HG02840 (cell line): Measurements from ENCODE around the gene RNF224.

Experiments used
- ATAC-seq: cut with Tn5 transposase; IDR thresholded peaks from one replicate; pipeline ENCODE4 v1.9.1; 2021; ENCODE audit warnings: mild to moderate bottlenecking, moderate library complexity, moderate number of reproducible peaks; ENCODE audit not compliant: unreplicated experiment, low FRiP score

The RNF224 gene

DNA sequence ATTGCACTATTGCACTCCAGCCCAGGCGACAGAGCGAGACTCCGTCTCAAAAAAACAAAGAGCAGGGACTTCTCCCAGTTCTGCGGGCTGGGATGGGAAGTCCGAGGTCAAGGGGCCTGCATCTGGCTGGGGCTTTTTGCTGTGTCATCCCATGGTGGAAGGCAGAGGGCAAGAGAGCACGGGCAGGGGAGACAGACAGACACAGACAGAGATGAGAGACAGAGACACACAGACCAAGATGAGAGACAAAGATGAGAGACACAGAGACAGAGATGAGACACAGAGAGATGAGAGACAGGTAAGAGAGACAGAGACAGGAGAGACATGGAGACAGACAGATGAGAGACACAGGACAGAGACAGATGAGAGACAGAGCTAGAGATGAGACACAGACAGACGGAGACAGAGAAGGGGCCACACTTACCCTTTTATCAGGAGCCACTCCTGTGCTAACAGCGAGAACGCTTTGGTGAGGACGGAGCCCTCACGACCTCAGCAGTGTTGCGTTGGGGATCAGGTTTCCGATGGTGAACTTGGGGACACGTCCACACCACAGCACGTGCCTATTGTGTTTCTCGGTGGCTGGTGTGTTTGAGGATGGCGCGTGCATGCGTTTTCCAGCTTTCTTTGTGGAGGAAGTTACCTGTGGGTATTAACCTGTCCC lies 41.4 kb downstream of the RNF224 start:
- ATAC-seq, result no peak

DNA sequence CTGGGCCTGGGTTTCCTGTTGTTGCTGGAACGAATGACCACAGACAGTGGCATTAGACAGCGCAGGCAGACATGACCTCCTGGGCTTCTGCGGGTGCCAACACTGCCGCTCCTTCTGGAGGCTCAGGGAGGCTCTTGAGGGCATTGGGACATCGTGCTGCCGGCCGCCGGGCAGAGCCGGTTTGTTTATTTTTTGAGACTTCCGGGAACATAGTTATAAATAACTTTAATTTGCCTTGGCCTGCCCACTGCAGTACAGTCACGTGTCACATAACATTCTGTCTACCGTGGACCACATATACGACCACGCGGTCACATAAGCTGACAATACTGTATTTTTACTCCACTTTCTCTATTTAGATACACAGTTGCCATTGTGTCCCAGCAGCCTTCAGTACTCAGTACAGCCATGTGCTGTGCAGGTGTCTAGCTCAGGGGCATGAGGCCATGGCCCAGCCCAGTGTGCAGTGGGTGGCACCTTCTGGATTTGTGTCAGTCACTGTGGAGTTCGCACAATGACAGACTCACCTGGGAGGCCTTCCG lies 42.0 kb downstream of the RNF224 start:
- ATAC-seq, result no peak

- no peak for ATAC-seq
Observed at GRCh38 chr9:137270929-137271695, 43.8 kb downstream of the RNF224 start.

DNA sequence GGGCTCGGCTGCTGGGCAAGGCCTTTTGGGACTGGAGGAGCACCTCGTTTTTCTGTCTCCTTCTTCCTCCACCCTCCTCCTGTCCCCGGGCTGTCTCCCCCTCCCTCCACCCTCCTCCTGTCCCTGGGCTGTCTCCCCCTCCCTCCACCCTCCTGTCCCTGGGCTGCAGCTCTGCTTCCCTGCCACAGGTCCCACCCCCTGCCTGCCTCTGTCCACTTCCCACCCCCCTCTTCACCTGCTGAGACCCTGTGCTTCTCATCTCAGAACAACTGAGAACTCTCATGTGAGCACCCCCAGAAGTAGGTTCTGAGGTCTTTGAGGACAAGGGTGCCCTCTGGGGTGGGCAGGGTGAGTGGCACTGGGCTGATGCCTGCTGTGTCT lies 44.4 kb downstream of the RNF224 start:
- no peak for ATAC-seq

DNA sequence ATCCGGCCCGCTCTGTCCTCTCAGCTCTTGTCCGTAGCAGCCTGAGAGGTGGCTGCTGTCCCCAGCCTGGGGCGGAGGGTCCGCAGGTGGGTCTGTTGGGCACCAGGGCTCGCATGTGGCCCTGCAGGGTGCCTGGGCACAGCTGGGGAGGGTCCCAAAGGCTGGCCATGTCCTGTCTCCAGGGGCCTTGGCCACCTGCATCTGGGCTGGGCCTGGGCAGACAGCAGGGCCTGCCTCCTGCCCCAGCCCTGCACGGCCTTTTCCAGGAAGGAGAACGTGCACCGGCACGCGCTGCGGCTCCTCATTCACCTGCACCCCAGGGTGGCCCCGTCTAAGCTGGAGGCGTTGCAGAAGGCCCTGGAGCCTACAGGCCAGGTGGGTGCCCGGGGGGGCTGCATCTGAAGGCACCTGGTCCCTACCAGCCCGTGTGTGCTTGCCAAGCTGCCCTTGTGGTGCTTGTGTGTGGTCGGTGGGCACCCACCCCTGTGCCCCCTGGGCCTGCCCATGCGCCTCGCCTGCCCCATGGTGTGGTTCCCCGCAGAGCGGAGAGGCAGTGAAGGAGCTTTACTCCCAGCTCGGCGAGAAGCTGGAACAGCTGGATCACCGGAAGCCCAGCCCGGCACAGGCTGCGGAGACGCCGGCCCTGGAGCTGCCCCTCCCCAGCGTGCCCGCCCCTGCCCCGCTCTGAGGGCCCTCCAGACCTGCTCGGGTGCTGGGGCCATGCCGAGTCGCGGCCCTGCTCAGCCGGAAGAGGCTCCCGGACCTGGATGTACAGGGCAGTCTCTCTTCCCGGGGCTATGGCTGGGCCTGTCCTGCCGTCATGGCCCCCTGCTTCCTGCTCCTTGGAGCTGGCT lies 45.2 kb downstream of the RNF224 start:
- no peak for ATAC-seq

- no peak for ATAC-seq
Observed at GRCh38 chr9:137273095-137273490, 45.8 kb downstream of the RNF224 start.

- ATAC-seq, result no peak
Observed at GRCh38 chr9:137273611-137274320, 46.5 kb downstream of the RNF224 start.

GRCh38 chr9:137275203-137275587 lies 47.9 kb downstream of the RNF224 start:
- ATAC-seq, result no peak

DNA sequence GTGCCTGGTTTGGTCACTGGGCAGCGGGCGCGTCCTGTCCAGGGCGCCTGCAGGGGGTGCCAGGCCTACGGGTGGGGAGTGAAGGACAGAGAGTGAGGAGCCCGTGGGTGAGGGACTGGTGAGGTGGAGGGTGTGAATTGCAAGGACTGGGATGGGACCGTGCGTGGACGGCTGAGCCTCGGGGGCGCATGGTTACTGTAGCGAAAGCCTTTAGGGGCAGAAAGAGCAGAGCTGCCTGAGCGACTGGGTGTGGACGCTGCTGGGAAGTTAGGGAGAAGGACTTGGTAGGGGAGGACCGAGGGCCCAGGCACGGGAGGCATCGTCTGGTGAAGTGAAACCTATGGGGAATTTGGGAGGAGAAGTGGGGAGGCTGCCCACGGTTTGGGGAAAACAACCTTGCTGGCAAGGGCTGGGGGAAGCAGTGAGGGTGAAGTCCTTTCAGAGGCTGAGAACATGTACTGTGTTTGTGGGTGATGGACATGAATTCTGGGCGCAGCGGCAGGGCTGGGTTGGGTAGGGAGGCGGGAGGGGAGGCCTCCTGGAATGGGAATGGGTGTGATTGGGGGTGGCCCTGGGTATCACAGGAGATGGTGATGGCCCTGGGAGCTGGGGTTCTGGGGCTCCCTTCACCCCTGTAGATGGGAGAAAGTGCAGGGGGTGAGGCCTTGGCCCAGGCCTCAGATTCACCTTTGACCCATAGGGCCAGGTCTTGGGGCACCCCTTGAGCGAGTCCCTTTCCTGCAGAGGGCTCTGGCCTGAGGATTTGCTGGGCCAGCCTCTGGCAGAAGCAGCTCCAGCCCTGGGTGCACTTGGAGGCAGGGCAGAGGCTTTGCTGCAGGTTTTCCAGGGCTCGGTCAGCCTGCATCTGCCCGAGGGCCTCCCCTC lies 48.5 kb downstream of the RNF224 start:
- no peak for ATAC-seq

- ATAC-seq, result no peak
Observed at GRCh38 chr9:137276473-137277328, 49.4 kb downstream of the RNF224 start.

DNA sequence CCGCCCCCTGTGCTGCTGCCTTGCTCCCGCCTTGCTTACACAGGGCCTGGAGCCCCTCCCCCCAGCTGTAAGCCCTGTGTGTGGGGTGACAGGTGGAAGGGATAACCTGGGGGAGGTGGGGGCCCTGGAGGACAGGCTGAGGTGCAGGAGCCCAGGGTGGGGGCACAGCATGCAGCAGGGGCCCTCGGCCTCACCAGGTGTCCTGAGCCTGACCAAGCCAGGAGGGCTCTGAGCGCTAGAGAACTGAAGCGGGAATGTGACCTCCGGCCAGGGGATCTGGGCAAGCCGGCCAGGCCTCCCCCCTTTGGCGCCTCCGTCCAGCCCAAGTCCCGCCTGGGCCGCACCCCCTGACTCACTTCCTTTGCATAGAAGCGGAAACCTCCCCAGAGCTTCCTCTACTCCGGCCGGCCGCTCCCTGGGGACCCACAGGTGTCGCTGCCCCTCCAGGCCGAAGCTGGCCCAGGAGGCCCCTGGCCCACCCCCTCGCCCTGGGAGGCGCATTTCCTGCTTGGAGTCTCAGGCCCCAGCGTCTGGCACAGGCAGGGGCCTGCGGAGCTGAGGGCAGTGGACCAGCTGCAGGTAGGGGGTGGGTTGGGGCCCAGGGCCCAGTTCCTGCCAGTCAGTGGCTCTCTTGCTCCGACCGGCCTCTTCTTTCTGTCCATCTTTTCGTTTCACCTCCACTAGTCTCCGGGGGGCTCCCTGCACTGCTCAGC lies 50.2 kb downstream of the RNF224 start, which contains the start of gene TOR4A:
Gene TOR4A, plus strand, starts transcription at position 398 of the 713 bp plus-strand sequence. CDS start 964 bp downstream, outside the sequence.
- ATAC-seq, result peak; percentile 63

- ATAC-seq, result no peak
Observed at GRCh38 chr9:137278061-137278701, 50.9 kb downstream of the RNF224 start.
